HTR-8/SVneo (cell line): ENCODE results near the gene TMEM128.
"Not testable (repeated sequence)": the region's sequence is repeated elsewhere in the genome, so short reads cannot be mapped to it uniquely, and the experiment has no call there.

Source experiments
- DNase-seq: peaks from one replicate; pipeline ENCODE4 v3.0.0; 2011; ENCODE audit warnings: low spot score, mixed read lengths; ENCODE audit not compliant: insufficient read length
- FAIRE-seq: peaks from 2 replicates; lab custom pipeline; 2011; peaks lifted over from hg19 to GRCh38; lab: Jason Lieb, UNC

TMEM128 gene

GRCh38 chr4:4203688-4204400 is 44.2 kb downstream of the TMEM128 start:
- DNase-seq, result no peak
- FAIRE-seq, result no peak

- DNase-seq (no peak), FAIRE-seq (no peak)
Measured at GRCh38 chr4:4202510-4202909, 45.5 kb downstream of the TMEM128 start.

DNA sequence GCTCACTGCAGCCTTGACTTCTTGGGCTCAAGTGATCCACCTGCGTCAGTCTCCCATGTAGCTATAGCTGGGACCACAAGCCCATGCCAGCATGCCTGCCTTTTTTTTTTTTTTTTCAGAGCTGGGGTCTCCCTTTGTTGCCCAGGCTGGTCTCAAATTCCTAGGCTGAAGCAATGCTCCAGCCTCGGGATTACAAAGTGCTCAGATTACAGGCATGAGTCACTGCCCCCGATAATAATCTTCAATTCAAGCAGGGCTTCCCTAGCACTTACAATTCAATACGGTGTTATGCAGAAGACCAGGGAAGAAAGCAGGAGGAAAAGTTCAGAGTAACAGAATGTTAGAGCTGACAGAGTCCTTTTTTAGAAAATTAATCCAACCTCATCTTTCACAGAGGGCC is 47.4 kb downstream of the TMEM128 start:
- DNase-seq (peak; percentile 18), FAIRE-seq (no peak)

- DNase-seq (no peak), FAIRE-seq (no peak)
Measured at GRCh38 chr4:4195354-4195753, 52.7 kb downstream of the TMEM128 start.

- not testable (repeated sequence) for DNase-seq, FAIRE-seq
Measured at GRCh38 chr4:4188557-4188956, 59.5 kb downstream of the TMEM128 start.
